NK-92 (cell line): ENCODE data around the gene FAM170A.

ENCODE experiments used
- DNase-seq: peaks from one replicate; lab custom pipeline; 2025; ENCODE audit not compliant: unreplicated experiment; lab: John Stamatoyannopoulos, UW

The FAM170A gene

GRCh38 chr5:119629339-119629738 is at the start of gene FAM170A:
FAM170A (plus strand) TSS chr5:119629558; CDS start chr5:119629769, 211 bp downstream.
- DNase-seq = no peak

GRCh38 chr5:119582987-119583386 is 46.4 kb upstream of the FAM170A start:
- DNase-seq = no peak

GRCh38 chr5:119583684-119584083 is 45.7 kb upstream of the FAM170A start:
- no peak for DNase-seq

- no peak for DNase-seq
Measured at GRCh38 chr5:119596046-119596445, 33.3 kb upstream of the FAM170A start.

GRCh38 chr5:119597728-119598298 is 31.5 kb upstream of the FAM170A start:
- no peak for DNase-seq

- no peak for DNase-seq
Measured at GRCh38 chr5:119613937-119614336, 15.4 kb upstream of the FAM170A start.

GRCh38 chr5:119614838-119615237 is 14.5 kb upstream of the FAM170A start:
- DNase-seq = no peak

GRCh38 chr5:119626086-119626485 is 3.3 kb upstream of the FAM170A start:
- no peak for DNase-seq

GRCh38 chr5:119630752-119631440 is 1.5 kb downstream of the FAM170A start:
- no peak for DNase-seq

- DNase-seq = no peak
Measured at GRCh38 chr5:119631660-119632059, 2.3 kb downstream of the FAM170A start.

GRCh38 chr5:119651486-119651885 is 22.1 kb downstream of the FAM170A start:
- no peak for DNase-seq

- DNase-seq = no peak
Measured at GRCh38 chr5:119655061-119655460, 25.7 kb downstream of the FAM170A start.

- DNase-seq = no peak
Measured at GRCh38 chr5:119656023-119656422, 26.7 kb downstream of the FAM170A start.

GRCh38 chr5:119666542-119666941 is 37.2 kb downstream of the FAM170A start:
- DNase-seq = no peak

- DNase-seq = no peak
Measured at GRCh38 chr5:119678351-119679028, 49.1 kb downstream of the FAM170A start.

GRCh38 chr5:119680080-119680479 is 50.7 kb downstream of the FAM170A start:
- DNase-seq = no peak

GRCh38 chr5:119681734-119682133 is 52.4 kb downstream of the FAM170A start:
- no peak for DNase-seq

- no peak for DNase-seq
Measured at GRCh38 chr5:119682372-119682771, 53.0 kb downstream of the FAM170A start.
